Camera-type eye (tissue), 1 donor: ENCODE data around the gene NUBP1. TPM values are rescaled to one million over a fixed set of nuclear protein-coding genes. Genes with fewer than 3 reads are reported as not detected.

Experiments used
- total RNA-seq: library from RNA; depleted of rRNA; stranded (reverse); fragments of >200 nt; gene quantifications from one replicate; pipeline ENCODE4 v1.2.3, GENCODE V29; 2014

Gene NUBP1
- 24.8 TPM for total RNA-seq

DNA sequence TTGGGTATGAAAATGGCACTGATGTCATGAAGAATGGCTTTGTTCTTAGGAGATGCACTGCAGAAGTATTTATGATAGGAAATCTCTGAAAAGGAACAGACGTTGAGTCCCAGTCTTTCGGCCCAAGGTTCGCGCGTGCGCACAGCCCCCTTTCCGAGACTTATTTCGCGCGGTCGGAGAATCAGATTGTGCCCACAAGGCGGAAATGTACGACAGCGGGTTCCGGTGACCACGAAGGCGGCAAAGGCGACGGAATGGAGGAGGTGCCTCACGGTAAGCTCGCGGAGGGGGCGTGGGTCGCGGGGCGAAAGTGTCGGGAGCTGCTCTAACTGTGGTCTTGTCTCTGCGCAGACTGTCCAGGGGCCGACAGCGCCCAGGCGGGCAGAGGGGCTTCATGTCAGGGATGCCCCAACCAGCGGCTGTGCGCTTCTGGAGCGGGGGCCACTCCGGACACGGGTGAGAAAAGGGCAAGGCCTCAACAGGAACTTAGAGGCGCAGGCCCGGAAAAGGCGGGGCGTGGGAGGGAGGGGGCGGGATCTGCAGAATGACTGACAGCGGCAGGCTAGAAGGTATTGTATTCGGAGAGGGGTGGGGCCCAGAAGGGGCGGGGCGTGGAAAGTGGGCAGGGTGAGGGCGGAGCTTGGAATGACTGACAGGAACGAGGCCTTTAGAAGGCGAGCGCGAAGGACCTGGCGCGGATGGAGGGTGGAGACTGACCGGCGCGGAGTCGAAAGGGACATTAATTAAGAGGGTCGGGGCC is at the start of gene NUBP1:
Gene NUBP1, plus strand, starts transcription at position 233 of the 760 bp plus-strand sequence. Its CDS starts 22 bp downstream, at position 255.

GRCh38 chr16:10694830-10695229 is 48.8 kb upstream of the NUBP1 start, which contains the start of gene TEKT5:
TEKT5 (minus strand) TSS chr16:10694930; CDS start chr16:10694873, 57 bp downstream.

DNA sequence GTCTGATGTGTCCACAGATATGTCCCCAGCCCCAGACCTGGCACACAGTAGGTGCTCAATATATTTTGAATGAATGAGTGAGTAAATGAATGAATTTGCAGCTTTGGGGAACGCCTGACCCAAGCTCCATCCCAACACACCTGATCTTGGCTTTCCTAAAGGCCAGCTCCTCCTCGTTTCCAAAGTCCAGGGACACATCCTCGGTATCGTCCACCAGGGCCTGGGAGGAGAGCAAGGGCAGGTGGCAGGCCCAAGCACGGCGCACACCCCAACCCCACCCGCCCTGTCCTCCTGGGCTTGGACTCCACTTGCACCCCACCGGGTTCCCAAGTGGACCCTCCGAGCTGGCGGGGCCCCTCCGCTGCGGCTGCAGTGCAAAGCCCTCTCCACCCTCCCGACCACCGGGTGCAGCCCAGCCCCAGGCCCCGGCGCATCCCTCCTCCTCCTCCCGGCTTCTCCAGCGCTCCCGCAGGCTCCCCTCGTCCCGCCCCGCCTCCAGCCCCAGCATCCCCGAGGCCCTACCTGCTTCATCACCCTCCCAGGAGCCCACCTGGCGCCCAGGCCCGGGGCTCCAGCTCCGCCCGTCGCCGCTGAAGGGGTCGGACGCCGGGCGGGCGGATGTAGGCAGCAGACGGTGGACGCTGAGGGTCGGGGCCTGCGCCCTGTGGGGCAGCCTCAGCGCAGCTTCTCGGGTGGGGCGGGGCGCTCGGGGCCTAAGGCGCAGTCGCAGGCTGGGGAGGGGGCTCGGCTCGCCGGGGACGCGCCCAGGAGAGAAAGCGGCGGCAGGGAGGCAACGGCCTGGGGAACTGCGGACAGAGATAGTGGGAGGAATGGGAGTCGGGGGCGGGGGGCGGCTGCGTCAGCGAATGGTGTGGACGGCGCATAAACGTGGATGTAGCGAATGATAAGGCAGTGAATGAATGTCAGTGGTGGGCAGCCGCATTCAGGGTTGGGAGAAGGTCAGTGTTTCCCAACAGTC is 74.6 kb downstream of the NUBP1 start, which contains the start of gene TVP23A:
Gene TVP23A, minus strand, starts transcription at position 832 of the 979 bp plus-strand sequence. Its CDS starts 301 bp downstream, at position 531.

Other genes starting within 250 kb of the NUBP1 start
- gene EMP2, start 163.2 kb upstream of the NUBP1 start, total RNA-seq, result 21.9 TPM
- gene TEKT5, start 48.9 kb upstream of the NUBP1 start, total RNA-seq, result 0.44 TPM
- 10.6 TPM for gene TVP23A, start 75.0 kb downstream of the NUBP1 start, total RNA-seq
- gene CIITA, start 133.4 kb downstream of the NUBP1 start, total RNA-seq, result 3.8 TPM
- gene DEXI, start 198.6 kb downstream of the NUBP1 start, total RNA-seq, result 34.6 TPM
- 34.3 TPM for gene CLEC16A, start 200.7 kb downstream of the NUBP1 start, total RNA-seq